Measurements from ENCODE around the gene PIAS1.

DNA sequence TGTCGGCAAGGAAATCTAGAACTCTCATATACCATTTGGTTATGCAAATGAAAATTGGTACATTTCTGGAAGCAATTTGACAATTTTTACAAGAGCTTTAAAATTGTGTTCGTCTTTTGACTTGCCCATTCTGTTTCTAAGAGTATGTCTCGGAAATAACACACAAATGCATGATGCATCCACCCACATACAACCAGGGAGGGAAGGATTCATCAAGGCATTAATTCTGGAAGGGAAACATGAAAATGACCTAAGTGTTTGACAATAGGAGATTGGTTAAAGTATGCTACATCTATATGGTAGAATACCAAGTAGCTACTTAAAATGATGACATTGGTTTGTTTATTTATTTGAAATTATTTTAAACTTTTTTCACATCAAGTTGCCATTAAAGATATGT lies 58.6 kb downstream of the PIAS1 start:
- TF ChIP-seq, protein P1, sequence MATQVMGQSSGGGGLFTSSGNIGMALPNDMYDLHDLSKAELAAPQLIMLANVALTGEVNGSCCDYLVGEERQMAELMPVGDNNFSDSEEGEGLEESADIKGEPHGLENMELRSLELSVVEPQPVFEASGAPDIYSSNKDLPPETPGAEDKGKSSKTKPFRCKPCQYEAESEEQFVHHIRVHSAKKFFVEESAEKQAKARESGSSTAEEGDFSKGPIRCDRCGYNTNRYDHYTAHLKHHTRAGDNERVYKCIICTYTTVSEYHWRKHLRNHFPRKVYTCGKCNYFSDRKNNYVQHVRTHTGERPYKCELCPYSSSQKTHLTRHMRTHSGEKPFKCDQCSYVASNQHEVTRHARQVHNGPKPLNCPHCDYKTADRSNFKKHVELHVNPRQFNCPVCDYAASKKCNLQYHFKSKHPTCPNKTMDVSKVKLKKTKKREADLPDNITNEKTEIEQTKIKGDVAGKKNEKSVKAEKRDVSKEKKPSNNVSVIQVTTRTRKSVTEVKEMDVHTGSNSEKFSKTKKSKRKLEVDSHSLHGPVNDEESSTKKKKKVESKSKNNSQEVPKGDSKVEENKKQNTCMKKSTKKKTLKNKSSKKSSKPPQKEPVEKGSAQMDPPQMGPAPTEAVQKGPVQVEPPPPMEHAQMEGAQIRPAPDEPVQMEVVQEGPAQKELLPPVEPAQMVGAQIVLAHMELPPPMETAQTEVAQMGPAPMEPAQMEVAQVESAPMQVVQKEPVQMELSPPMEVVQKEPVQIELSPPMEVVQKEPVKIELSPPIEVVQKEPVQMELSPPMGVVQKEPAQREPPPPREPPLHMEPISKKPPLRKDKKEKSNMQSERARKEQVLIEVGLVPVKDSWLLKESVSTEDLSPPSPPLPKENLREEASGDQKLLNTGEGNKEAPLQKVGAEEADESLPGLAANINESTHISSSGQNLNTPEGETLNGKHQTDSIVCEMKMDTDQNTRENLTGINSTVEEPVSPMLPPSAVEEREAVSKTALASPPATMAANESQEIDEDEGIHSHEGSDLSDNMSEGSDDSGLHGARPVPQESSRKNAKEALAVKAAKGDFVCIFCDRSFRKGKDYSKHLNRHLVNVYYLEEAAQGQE (IDR thresholded peaks at IDR 0.05; ENCODE audit: insufficient read depth in 1 of 2, low read depth in 2 of 2, low read length in 2 of 2): no peak
- TF ChIP-seq POLR2AphosphoS5 (IDR thresholded peaks at IDR 0.05; ENCODE audit: low read depth, low read length) (no peak), TAF1 (IDR thresholded peaks at IDR 0.05; ENCODE audit: borderline replicate concordance, insufficient read depth, low read length) (no peak)

Measured in PFSK-1 (cell line).